Measurements from ENCODE around the gene FRS2. TPM values are rescaled to one million over a fixed set of nuclear protein-coding genes. Genes with fewer than 3 reads are reported as not detected.
"Not testable (repeated sequence)": the region's sequence is repeated elsewhere in the genome, so short reads cannot be mapped to it uniquely, and the experiment has no call there.

The FRS2 gene
- total RNA-seq, 4 donors from 2014 or later = 41.0 to 48.4 (median 47.1) TPM

DNA sequence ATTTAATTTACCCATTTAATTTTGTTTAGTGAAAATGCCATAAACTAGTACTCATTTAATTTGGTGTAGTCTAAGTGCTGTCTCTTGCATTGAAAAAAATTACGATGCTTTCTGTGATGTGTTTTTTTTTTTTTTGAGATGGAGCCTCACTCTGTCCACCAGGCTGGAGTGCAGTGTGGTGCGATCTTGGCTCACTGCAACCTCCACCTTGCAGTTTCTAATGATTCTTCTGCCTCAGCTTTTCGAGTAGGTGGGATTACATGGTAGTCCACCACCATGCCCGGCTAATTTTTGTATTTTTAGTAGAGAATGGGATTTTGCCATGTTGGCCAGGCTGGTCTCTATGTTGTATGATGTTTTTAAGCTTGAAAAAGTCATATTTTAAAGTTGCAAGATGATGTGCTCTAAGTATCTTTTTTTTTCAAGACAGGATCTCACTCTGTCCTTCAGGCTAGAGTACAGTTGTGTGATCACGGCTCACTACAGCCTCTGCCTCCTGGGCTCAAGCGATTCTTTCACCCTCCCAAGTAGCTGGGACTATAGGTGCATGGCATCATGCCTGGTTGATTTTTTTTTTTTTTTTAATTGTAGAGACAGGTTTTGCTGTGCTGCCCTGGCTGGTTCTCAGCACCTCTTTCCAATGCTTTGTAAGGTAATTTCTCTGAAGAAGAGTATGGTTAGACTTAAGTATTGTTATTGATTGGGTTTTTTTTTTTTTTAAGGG lies 131.9 kb downstream of the FRS2 start:
- TF ChIP-seq CTCF (IDR thresholded peaks at IDR 0.05) = no peak
- ATAC-seq (ENCODE audit: low FRiP score) (no peak), DNase-seq (ENCODE audit: low spot score) (no peak)

GRCh38 chr12:69602954-69603353 lies 132.8 kb downstream of the FRS2 start:
- ATAC-seq (ENCODE audit: low FRiP score) = no peak
- TF ChIP-seq CTCF (IDR thresholded peaks at IDR 0.05) = no peak
- DNase-seq (ENCODE audit: low spot score) = no peak

DNA sequence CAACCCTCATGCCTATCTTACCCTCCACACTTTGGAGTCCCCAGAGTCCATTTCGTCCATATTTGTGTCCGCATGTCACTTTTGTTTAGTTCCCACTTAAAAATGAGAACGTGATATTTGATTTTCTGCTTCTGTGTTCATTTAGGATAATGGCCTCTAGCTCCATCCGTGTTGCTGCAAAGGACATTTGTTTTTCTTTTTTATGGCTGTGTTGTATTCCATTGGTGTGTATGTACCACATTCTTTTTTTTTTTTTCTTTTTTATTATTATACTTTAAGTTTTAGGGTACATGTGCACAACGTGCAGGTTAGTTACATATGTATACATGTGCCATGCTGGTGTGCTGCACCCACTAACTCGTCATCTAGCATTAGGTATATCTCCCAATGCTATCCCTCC lies 133.4 kb downstream of the FRS2 start:
- DNase-seq (ENCODE audit: low spot score); ATAC-seq (ENCODE audit: low FRiP score): not testable (repeated sequence)

- not testable (repeated sequence) for DNase-seq (ENCODE audit: low spot score)
Observed at GRCh38 chr12:69604275-69604674, 134.1 kb downstream of the FRS2 start.

GRCh38 chr12:69608114-69608513 lies 137.9 kb downstream of the FRS2 start:
- DNase-seq (ENCODE audit: low spot score) (no peak), ATAC-seq (ENCODE audit: low FRiP score) (no peak)
- no peak for TF ChIP-seq CTCF (IDR thresholded peaks at IDR 0.05)

More at GRCh38 chr12:69604275-69604674, 134.1 kb downstream of the FRS2 start:
- ATAC-seq (ENCODE audit: low FRiP score) = not testable (repeated sequence)

DNA sequence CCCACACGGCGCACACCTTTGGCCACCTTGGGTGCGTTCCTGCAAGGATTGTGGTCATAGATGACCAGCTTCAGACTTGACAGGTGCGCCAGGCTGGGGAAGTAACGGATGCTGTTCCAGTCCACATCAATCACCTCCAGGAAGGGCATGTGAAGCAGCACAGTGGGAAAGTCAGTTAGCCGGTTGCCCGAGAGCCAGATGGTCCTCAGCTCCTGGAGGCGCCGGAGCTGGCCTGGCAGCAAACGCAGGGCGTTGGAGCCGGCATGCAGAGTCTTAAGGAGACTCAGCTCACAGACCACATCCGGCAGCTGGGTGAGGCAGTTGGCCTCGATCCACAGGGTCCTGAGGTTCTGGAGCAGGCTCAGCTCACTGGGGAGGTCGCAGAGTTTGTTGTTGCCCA lies 139.9 kb downstream of the FRS2 start:
- no peak for TF ChIP-seq CTCF (IDR thresholded peaks at IDR 0.05)
- DNase-seq (ENCODE audit: low spot score) (no peak), ATAC-seq (ENCODE audit: low FRiP score) (no peak)

- ATAC-seq (ENCODE audit: low FRiP score) (no peak), DNase-seq (ENCODE audit: low spot score) (no peak)
- TF ChIP-seq CTCF (IDR thresholded peaks at IDR 0.05) = no peak
Observed at GRCh38 chr12:69610729-69611128, 140.5 kb downstream of the FRS2 start, which contains the start of gene LRRC10. LRRC10 (minus strand) TSS chr12:69610907; CDS start chr12:69610838, 69 bp downstream.

DNA sequence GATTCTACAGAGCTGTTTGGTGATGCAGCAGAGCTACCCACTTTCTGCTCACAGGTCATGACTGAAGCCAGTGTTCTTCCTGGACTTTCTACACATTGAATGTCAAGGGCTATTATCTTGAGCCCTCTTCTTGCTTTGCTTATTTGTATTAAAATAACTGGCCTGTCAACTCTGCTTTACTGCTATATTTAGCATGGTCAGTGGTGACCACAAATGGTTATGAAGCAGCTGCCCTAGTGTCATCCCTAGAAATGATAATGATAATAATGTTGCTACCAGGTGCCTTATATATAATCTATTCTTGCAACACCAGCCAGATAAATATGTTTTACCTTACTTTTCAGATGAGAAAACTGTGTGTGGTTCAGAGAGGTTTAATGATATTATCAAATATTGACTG lies 143.2 kb downstream of the FRS2 start:
- no peak for TF ChIP-seq CTCF (IDR thresholded peaks at IDR 0.05)
- no peak for DNase-seq (ENCODE audit: low spot score)
- ATAC-seq (ENCODE audit: low FRiP score) = no peak
